GM21360 (cell line): ENCODE measurements around the gene ARFIP1.
"Not testable (repeated sequence)": the region's sequence is repeated elsewhere in the genome, so short reads cannot be mapped to it uniquely, and the experiment has no call there.

Experiments
- ATAC-seq: cut with Tn5 transposase; IDR thresholded peaks from one replicate; pipeline ENCODE4 v1.9.1; 2021; ENCODE audit warnings: mild to moderate bottlenecking, moderate library complexity; ENCODE audit not compliant: unreplicated experiment

ARFIP1 gene, protein sequence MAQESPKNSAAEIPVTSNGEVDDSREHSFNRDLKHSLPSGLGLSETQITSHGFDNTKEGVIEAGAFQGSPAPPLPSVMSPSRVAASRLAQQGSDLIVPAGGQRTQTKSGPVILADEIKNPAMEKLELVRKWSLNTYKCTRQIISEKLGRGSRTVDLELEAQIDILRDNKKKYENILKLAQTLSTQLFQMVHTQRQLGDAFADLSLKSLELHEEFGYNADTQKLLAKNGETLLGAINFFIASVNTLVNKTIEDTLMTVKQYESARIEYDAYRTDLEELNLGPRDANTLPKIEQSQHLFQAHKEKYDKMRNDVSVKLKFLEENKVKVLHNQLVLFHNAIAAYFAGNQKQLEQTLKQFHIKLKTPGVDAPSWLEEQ

DNA sequence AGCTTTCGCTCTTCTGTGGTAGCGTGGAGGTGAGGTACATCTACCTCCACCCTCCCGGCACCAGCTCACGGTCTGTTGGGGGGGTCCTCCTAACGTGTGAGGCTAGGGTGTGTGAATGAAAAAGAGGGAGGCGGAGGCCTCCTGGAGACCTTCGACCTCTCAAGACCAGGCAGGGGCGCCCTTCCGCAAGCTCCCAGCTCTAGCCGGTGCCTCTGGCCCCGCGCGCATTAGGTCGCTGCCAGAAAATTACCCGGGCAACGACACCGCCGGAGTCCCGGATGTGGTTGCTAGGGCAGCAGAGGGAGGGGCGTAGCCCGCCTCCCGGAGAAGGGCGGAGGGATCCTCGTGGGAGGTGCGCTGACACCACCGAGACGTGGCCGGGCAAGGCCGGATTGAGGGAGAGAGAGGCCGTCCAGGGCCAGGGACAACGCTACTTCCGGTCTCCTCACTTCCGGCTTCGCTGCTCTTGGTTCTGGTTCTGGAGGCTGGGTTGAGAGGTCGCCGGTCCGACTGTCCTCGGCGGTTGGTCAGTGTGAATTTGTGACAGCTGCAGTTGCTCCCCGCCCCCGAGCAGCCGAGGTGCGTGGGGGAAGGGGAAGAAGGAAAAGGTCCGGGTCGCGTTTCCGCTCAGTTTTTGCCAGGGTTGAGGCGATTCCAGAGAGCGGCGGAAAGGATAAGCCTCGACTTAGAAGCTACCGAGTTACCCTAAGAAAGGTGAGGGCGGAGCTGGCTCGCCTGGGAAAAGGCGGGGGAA is at the start of gene ARFIP1, which contains the start of gene TIGD4:
Gene ARFIP1 (plus strand): TSS at position 442 of the 754 bp plus-strand sequence. CDS start 49,680 bp downstream, outside the sequence.
Gene TIGD4 (minus strand): TSS at position 218 of the 754 bp plus-strand sequence. CDS start 8,726 bp downstream, outside the sequence.
- ATAC-seq = peak; percentile 87

DNA sequence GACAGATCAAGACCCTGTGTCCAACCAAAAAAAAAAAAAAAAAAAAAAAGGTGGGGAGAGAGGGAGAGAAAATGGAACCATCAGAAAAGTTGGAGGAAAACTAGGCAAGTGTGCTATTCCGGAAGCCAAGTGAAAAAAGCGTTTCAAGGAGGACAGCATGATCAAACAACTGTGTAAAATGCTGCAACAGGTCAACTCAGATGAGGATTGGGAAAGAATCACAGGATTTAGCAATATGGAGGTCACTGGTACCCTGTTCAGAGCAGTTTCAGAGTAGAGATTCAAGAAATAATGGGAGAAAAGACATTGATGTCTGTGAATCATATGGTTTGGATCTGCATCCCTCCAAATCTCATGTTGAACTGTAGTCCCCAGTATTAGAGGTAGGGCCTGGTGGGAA is 47.8 kb upstream of the ARFIP1 start:
- ATAC-seq = no peak

DNA sequence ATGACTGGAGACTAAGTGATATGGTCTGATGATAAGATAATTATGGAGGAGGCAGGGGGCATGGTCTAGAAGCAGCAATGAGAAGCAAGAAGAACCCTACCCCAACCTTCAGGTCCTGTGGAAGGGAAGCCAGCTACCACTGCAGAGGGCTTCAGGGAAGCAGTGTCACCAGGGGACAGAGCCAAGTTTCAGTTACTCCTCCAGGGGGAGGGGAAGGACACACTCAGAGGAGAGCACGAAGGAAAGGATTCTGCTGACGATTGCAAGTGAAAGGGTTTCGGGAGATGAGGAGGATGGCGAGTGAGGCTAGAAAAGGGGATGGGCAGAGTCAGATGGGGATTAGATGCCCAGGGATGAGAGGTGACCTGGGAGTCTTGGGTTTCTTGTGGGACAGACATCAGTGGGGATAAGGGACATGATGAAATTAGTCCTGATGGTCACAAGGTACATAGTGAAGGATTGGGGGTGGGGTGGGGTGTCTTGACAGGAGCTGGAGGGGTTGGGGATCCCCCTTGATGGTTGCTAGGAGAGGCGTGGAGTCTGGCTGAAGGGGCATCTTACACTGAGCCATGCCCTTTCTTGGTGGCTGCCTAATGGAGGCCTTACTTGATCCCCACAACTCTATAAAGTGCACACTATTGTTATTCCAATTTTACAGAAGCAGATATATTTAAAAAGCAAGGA is 45.6 kb upstream of the ARFIP1 start:
- no peak for ATAC-seq

DNA sequence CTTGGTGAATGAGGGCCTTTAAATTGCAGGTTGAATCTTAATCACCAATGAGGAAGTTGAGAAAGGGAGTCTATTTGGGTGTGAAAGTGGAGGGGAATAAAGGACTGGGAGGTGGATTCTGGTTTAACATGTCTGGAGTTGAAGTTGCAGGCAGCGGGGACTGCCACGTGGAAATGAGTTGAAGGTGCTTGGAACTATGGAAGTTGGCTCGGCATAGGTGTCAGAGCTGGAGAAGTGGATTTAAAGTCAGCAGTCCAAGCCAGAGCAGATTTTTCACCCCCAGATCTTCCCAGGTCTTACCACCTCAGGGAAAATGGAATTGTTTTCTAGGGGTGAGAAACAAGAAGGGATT is 45.1 kb upstream of the ARFIP1 start:
- no peak for ATAC-seq

DNA sequence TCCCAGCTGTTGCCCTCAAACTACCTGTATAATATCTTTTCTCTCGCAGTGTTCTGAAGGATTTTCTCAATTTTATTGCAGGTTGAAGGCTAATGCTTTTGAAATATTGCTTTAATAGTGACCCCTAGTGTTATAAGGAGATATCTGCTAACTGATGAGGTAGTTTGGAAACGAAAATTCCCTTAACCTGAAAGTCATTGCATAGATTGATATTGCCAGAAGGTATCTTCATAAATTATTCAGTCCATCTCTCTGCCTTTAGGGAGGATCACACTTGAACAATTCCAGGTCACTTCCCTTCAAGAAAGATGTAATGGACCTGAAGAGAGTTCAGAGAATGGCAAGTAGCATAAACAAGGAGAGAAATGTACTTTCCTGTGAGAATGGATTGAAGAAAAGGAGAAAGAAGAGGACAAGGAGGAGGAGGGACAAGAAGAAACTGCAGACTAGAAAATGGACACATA is 44.3 kb upstream of the ARFIP1 start:
- no peak for ATAC-seq

DNA sequence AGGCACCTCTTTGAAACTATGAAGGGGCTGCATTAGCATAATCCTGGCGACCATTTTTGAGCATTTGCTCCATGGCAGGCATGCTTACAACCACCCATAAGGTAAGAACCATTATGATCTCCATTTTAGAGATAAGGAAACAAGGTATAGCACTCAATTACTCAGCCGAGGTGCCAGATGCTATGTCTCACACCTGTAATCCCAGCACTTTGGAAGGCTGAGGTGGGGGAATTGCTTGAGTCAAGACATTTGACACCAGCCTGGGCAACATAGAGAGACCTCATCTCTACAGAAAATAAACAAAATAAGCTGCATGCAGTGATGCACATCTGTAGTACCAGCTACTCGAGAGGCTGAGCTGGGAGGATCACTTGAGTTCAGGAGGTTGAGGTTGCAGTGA is 43.8 kb upstream of the ARFIP1 start:
- no peak for ATAC-seq

DNA sequence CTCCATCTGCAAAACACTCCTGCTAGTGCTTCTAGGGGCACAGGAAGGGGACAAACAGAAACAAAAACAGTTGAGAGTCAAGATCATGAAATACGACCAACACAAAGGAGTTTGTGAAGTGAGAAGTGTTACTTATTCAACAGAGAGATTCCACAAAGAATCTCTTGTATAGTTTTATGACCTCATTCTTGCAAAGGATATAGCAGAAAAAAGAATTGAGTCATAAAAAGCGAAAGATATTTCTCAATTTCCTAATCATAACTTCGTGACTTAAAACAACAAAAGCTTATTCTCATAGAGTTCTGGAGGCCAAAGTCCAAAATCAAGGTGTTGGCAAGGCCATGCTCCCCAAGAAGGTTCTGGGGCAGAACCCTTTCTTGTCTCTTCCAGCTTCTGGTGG is 40.9 kb upstream of the ARFIP1 start:
- ATAC-seq = no peak

DNA sequence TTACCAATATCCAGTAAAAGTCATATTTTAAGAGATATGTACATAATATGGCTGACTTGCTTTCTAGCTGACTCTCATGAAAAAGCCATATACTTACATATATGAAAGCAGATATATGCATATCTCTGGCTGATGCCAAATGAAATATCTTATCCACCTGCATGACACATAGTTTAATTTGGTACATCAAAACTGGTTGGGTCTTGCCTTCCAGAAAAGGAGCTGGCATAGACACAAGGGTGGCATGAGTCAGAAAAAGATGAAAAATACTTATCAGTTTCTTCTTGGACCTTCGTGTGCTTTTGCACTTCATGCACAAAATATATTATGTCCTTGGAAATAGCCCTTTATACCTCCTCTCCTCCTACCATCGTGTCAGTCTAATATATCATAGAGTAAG is 32.3 kb upstream of the ARFIP1 start:
- ATAC-seq = no peak

DNA sequence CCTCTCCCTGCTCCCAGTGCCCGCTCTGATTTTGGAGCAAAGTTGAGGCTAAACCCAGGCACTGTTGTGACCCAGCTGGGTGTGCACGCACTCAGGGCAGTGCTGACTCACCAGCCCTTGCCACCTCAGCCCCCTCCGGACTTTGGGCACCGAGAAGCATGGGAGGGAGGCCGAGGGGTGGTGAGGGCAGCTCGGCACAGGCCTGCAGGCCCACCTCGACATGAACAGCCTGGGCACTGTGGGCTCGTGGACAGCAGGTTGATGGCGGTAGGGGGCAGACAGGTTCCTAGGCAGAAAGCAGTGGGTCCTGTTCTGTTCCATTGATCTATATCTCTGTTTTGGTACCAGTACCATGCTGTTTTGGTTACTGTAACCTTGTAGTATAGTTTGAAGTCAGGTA is 31.1 kb upstream of the ARFIP1 start:
- no peak for ATAC-seq

DNA sequence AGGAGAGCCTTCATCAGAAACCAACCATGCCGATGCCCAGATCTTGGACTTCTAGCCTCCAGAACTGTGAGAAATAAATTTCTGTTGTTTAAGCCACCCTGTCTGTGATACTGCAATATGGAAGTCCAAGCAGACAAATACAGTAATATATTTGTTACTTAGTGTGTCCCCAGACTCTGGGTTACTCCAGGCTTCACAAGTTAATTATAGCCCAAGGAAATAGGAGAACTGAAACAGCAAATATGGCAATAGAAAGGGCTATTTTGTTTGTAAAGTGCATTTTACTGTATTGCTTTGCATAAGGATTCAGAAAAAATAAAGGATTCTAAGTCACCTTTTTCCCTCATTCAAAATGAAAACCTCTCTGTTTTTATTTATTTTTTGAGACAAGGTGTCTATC is 16.0 kb upstream of the ARFIP1 start:
- ATAC-seq = no peak

DNA sequence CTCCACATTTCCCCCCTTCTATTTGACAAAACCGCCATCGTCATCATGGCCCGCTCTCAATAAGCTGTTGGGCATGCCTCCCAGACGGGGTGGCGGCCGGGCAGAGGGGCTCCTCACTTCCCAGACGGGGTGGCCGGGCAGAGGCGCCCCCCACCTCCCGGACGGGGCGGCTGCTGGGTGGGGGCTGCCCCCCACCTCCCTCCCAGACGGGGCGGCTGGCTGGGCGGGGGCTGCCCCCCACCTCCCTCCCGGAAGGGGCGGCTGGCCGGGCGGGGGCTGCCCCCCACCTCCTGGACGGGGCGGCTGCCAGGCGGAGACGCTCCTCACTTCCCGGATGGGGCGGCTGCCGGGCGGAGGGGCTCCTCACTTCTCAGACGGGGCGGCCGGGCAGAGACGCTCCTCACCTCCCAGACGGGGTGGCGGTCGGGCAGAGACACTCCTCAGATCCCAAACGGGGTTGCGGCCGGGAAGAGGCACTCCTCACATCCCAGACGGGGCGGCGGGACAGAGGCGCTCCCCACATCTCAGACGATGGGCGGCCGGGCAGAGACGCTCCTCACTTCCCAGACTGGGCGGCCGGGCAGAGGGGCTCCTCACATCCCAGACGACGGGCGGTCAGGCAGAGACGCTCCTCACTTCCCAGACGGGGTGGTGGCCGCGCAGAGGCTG is 14.6 kb upstream of the ARFIP1 start:
- not testable (repeated sequence) for ATAC-seq

DNA sequence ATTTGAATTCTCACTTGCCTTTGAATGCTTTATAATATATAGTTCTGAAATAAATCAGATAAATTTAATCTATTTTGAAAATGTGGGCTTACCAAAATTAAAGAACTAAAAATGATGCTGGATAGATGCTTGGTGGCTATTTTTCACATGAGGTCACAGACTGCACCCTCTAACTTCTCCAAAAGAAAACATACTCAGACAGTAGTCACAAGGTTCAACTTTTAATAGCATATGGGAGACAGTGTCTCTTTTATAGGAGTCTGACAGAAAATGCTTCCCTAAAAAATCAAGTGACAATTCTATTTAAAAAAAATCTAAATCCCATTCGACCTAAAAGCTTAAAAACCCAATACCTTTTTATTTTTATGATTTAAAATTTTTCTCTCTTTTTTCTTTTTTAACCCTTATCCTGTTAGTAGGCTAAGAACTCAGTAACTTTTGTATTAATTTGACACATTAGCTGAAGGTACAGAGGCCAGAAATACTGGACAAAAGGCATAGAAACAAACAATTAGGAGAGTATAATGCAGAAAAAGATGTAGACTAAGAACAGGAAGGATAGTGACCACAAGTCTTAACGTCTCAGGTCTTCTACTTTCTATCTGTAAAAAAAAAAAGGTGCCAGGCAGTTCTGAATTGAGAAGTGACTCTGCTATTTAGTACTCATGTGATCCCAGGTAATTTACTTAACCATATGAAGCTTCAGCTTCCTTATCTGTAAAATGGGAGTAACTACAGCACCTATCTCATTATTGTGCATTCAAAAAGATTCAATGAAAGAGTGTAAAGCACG is 7.8 kb upstream of the ARFIP1 start:
- ATAC-seq = peak; percentile 73

DNA sequence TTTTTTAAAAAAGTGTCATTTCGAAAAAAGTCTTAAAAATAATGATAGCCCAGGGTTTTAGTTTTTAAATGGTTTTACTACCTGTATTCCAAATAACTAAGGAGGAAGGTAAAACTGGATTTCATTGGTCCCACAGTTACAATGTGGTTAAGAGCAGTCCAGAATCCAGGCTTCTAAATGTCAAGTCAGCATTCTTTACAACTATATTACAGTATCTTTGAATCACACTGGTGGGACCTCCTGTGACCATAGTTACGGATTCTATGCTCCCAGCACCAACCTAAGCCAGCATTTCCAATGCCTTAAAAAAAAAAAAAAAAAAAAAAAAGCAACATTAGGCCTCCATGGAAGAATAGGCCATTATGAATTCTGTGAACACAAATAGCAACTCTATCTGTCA is 6.4 kb upstream of the ARFIP1 start:
- ATAC-seq = no peak

DNA sequence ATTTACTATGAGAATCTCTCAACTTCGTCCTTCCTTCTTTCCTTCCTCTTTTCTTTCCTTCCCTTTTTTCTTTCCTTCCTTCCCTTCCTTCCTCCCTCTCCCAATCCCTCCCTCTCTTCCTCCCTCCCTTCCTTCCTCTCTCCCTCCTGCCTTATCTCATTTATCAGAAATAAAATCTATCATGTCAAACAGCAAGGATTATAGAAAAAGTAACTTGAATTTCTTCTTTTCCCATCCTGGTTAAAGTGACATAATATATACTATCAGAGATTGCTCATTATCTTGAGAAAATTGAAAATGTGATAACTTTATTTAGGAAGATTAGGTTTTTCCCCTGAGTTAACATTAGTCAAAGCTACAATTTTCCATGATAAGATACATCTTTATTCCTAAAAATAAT is 5.8 kb upstream of the ARFIP1 start:
- no peak for ATAC-seq

DNA sequence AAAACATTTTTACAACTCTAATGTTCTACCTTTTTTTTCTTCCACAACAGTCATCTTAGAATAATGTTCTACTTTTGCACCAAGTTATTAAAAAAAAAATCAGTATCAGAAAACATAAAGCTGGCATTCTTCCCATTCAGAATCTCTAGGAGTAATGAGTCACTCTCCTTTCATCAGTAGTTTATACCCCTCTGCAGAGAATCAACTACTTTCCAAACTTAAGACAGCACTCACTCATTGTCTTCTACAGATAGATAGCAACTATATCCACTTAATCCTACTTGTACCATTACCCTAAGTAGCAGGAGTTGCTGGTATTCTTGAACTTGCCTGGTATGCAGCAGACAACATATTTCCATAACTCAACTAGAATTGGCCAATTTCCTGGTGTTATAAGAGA is 3.4 kb upstream of the ARFIP1 start:
- no peak for ATAC-seq

DNA sequence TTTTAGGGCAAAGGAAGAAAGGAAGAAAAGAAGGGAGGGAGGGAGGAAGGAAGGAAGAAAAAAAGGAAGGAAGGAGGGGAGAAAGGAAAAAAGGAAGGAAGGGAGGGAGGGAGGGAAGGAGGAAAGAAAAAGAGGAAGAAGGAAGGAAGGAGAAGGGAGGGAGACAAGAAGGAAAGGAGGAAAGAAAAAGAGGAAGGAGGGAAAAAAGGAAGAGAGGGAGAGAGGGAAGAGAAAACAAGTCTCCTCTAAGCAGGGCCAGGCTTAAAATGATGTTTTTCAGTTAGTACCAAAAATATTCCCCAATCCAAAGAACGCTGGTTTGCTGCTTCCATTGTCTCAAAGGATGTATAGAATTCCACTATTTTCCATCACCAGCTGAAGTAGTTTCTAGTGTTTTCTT is 2.3 kb upstream of the ARFIP1 start:
- ATAC-seq = no peak

DNA sequence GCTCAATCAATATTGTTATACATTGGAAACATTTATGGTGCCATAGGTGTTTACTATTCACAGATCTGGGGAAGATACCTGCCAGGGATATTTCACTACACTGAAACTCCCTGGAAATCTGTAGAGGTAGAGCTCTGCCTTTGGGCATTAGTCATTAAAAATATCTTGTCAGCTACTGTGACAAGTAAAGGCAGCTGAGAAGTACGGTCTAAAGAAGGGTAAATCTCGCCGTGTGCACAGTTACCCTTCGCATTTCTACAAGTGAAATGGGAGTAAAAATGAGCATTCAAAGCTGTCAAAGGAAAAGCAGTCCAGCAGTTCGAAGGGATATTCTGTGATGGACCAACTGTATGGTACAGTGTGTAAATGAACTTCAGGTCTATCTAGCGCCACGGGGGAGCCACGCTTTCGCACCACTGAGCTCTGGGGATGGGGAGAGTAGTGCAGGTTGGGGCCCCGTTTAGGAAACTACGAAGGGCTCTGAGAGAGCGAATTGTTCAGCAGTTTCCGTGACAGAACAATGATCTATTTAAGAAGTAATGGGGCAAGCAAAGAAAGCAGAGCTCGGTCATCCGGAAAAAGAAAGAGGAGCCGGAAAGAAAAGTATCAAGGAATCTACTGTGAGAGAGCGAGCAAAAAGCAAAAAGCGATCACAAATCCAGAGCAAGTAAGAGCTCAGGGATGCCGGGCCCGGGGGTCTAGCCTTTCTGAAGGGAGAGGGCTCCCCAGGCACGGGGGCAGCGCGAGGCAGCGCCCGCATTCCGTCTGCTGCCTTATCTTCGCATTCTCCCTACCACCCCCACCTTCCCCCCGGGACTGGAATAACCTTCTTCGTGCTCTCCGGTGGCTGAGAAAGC is 870 bp upstream of the ARFIP1 start:
- peak; percentile 31 for ATAC-seq

DNA sequence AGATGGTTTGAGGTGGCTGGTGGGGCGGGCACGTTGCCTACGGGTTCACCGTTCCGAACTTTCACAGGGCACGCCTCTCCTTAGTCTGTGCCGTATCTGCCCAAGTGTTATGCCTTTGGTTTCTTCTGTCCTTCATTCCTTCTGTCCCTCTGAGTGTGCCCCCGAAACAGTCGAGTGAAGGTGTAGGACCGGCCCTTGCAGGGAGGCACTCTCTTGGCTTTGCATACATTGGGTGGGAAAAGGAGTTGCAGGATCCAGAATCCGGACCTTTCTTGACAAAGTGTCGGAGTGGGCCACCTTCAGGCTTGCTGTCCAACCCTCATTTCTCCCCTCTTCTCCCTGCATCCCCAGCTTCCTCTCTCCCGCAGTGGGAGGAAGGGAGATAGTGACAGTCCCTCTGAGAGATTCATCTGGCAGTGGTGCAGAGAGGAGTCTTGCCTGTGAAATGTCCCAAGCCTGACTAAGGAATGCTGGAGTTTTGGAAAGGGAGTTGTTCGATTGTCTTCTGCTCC is 569 bp downstream of the ARFIP1 start:
- no peak for ATAC-seq
